Urinary bladder (tissue), 4 donors: ENCODE data around the gene NR2F1-AS1. TPM values are rescaled to one million over a fixed set of nuclear protein-coding genes. Genes with fewer than 3 reads are reported as not detected.

Experiments
- DNase-seq: peaks from one replicate; pipeline ENCODE4 v3.0.0-alpha.2; 2015; ENCODE audit errors: extremely low spot score
- H3K27ac ChIP-seq: one replicate; pipeline ENCODE4 v1.5.1; 2013; ENCODE audit warnings: low read depth, mild to moderate bottlenecking, moderate library complexity
- H3K36me3 ChIP-seq: one replicate; pipeline ENCODE4 v1.6.1; 2013; ENCODE audit warnings: mild to moderate bottlenecking, moderate library complexity; ENCODE audit not compliant: insufficient read depth
- H3K4me1 ChIP-seq: one replicate; pipeline ENCODE4 v1.6.1; 2013; ENCODE audit warnings: mild to moderate bottlenecking, moderate library complexity; ENCODE audit not compliant: insufficient read depth
- H3K4me3 ChIP-seq: one replicate; pipeline ENCODE4 v1.5.1; 2013; ENCODE audit warnings: low read depth, low read length
- whole genome bisulfite sequencing: extraction: QIAGEN DNeasy Blood & Tissue Kit; methylation state at CpG from one replicate; pipeline ENCODE4 v1.1.7; 2013; 5-methylcytosine and 5-hydroxymethylcytosine counted together
- polyA plus RNA-seq: library from polyadenylated mRNA; stranded (reverse); fragments of 200-250 nt; gene quantifications from one replicate; pipeline ENCODE4 v1.2.3, GENCODE V29; 2013
- total RNA-seq: library from RNA; depleted of rRNA; stranded (reverse); fragments of >200 nt; gene quantifications from one replicate; pipeline ENCODE4 v1.2.3, GENCODE V29; 2014
- donor health status: healthy with polysubstance abuse.
- donor health status: healthy.

The NR2F1-AS1 gene
- total and polyA plus RNA-seq, 2 donors = 25.9 to 61.4 TPM

DNA sequence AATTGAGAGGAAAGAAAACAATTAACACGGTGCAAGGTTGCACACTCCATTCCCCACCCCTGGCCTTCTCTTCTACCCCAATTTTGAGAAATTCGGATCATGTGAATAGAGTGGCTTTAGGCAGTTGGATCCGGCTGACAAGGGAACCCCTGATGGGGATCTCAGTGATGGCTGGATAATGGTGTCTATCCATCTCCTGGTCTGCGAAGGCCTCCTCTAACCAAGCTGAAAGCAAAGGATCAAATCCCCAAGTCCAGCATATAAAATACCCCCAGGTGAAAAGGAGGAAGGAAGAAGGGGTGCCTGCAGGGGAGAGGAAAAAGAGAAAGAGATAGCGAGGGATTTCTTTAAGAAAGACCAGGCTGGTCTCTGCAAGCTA is 18.0 kb upstream of the NR2F1-AS1 start:
- no peak for DNase-seq
- WGBS = 51% methylated on average over 5 of the region's 5 CpGs
- H3K36me3 ChIP-seq = no peaks in the 10 kb centered on the region
- H3K27ac ChIP-seq = peak overlapping the region; percentile 75
- H3K4me1 ChIP-seq = no peaks in the 10 kb centered on the region
- H3K4me3 ChIP-seq = no peak overlapping the region

DNA sequence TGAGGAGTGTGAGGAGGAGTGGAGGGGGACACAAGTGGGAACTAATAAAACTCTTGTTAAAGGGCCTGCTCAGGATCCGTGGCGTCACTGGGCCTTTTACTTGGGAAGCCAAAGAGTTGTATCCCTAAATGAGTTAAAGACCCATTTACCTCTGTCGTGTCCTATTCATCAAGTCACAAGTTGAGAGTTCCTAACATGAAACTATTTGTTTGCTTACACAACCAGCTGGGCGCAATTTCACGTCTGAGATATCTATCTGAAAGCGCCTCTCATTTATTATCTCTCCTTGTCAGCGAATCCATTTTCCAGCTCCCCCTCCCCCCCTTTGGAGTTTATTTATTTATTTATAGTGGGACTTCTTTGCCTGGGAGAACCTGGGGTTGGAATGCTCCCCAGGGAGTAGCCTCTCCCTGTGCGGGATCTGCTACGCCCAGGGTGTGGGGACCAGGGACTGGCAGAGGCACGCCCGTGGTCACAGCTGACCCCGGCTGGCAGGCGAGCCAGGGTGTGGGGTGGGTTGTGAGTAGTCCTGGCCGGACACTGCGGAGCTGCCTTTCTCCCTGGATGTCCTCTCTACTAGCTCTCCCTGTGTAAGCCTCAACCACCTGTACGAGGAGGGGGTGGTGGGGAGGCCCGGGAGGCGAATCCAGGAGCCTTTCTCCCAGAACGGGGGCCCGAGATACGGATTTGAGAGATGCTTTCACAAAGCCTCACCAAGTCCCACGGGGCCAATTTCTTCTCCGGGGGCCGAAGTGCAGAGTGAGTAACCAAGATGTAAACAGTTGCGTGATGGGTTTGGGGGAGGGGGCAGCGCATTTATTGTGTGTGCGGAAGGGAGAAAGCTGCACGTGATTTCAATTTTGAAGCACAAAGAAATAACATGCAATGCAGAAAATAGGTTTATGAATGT is 17.3 kb upstream of the NR2F1-AS1 start:
- Histone ChIP-seq H3K4me3 (peak overlapping the region; percentile 15), H3K36me3 (no peaks in the 10 kb centered on the region), H3K4me1 (no peaks in the 10 kb centered on the region), H3K27ac (peak overlapping the region; percentile 75)
- DNase-seq = no peak
- WGBS = 54% methylated on average over 28 of the region's 28 CpGs

DNA sequence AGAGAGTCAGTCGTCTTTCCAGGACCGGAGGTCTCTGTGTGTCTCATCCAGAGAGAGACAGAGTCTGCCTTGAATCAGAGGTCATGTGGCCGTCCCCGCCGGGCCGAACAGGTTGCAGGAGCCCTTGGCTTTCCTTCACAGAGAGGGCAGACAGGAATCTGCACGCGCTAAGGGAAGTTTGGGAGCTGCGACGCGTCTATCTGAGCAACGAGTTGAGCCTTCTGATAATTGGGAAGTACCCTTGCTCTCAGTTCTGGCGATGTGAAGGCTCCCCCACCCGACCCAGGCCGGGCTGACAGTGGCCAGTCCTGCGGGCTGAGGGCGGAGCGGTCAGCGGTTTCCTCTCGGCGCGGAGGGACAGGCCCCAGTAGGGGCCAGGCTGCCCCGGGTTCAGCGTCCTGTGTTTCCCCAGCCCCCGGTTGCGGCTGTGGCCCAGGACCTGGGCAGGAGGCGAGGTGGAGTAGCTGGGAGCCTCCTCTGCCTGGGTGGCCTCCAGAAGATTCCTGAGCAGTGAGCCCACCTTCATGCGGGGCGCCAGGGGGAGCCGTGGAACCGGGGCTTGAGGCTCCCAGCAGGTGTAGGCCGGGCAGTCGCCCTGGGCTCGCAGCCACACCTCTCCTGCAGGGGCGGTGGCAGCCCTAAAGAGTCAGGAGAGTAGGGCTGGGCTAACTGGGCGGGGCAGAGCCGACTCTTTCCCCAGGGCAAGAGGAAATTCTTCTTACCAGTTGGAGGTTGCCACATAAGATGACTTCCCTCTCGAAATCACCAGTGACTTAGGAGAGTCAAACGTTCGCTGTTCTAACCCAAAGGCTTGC is 15.9 kb upstream of the NR2F1-AS1 start:
- no peak overlapping the region for H3K4me3 ChIP-seq
- 64% methylated on average over 40 of the region's 40 CpGs for WGBS
- no peaks in the 10 kb centered on the region for H3K36me3 ChIP-seq
- DNase-seq = no peak
- no peaks in the 10 kb centered on the region for H3K4me1 ChIP-seq
- H3K27ac ChIP-seq = no peak overlapping the region

GRCh38 chr5:93596310-93596675 is 15.3 kb upstream of the NR2F1-AS1 start:
- DNase-seq = no peak
- Histone ChIP-seq H3K4me1 (no peaks in the 10 kb centered on the region), H3K27ac (no peak overlapping the region)

DNA sequence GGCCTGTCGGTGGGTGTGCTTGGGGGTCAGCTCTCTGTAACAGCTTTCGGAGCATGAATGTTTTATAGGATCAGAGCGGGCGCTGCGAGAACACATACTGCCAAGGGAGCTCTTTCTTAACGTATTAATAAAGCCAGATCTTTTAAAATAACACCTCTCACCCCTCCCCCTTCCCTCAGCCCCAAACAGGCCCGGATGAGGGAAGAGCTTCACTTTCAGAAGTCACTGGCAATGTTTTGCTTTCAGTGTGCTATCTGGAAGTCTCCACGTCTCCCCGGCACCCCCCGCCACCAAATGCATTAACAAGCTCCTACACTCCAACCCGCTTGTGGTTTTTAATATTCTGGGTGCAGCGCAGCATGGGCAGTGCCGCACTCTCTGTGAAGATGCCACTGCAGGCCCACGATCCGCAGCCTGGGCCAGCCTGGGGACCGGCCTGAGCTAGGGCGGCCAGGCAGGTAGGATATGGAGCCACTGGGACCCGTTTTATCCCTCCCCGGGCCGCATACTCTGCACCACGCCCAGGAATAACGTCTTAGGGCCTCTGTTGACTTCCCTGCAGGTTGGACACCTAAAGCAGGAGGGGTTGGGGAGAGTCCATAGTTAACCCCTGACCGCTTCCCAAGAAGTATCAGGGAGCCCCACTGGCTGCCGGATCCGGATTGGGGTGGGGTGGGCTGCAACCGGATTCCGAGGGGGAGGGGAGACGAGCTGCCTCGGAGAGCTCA is 14.6 kb upstream of the NR2F1-AS1 start:
- no peaks in the 10 kb centered on the region for H3K36me3 ChIP-seq
- DNase-seq = no peak
- H3K4me3 ChIP-seq = no peak overlapping the region
- H3K27ac ChIP-seq = no peak overlapping the region
- 77% methylated on average over 29 of the region's 29 CpGs for WGBS
- no peaks in the 10 kb centered on the region for H3K4me1 ChIP-seq

More at GRCh38 chr5:93596310-93596675, 15.3 kb upstream of the NR2F1-AS1 start:
- H3K36me3 ChIP-seq = no peaks in the 10 kb centered on the region
- WGBS = 61% methylated on average over 14 of the region's 14 CpGs
- H3K4me3 ChIP-seq = no peak overlapping the region

- WGBS = 67% methylated on average over 37 of the region's 37 CpGs
- Histone ChIP-seq H3K4me1 (no peaks in the 10 kb centered on the region), H3K27ac (no peak overlapping the region), H3K36me3 (no peaks in the 10 kb centered on the region), H3K4me3 (no peak overlapping the region)
- no peak for DNase-seq
Observed at GRCh38 chr5:93594591-93595419, 13.8 kb upstream of the NR2F1-AS1 start.

GRCh38 chr5:93593476-93594131 is 12.6 kb upstream of the NR2F1-AS1 start:
- no peaks in the 10 kb centered on the region for H3K36me3 ChIP-seq
- no peak overlapping the region for H3K4me3 ChIP-seq
- no peaks in the 10 kb centered on the region for H3K4me1 ChIP-seq
- H3K27ac ChIP-seq = no peak overlapping the region
- WGBS = 64% methylated on average over 30 of the region's 30 CpGs
- no peak for DNase-seq

DNA sequence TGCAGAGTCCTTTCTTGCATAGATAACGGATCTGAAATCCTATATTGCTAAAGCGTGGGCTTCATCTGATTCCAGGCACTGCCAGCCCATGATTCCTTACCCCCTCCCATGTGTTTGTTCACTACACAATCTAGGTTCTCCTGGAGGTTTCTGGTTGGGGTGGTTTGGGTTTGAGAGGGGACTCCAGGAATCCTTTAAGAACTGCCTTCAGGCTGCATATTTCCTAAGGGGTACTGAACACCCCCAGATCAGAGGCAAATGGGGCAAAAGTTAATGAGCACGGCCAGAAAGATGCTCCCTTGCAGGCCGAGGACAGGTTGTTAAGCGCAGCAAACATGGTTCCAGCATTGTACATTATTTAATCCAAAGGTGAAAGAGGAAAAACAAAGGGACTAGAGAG is 11.9 kb upstream of the NR2F1-AS1 start:
- no peaks in the 10 kb centered on the region for H3K36me3 ChIP-seq
- no peaks in the 10 kb centered on the region for H3K4me1 ChIP-seq
- WGBS = 60% methylated on average over 5 of the region's 5 CpGs
- H3K27ac ChIP-seq = no peak overlapping the region
- no peak overlapping the region for H3K4me3 ChIP-seq
- DNase-seq = no peak

DNA sequence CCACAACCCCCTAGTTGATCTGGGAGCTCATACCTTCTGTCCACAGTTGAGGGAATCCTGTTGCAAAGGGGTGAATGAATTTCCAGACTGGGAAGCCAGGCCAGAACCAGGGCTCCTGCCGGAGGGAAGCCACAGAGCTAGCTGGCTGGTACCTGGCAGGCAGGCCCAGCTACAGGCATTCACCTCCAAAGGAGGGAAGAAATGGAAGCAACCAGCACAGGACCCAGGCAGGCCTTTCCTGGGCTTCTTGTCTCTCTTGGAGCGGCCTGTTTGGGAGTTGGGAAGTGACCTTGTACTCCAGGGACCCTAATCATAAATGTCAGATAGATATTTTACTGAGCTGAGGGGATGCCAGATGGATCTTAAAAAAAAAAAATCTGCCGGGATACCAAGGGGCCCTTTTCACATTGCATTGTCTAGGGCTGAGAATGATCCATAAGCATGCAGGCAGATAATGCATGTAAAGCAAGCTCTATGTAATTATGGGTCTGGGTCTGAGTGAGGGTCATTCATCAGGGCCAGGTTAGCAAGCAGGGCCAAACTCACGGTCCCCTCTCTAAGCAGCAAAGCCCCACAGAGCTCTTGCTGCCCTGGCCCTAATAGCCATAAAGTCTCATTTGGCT is 10.4 kb upstream of the NR2F1-AS1 start:
- H3K27ac ChIP-seq = no peak overlapping the region
- 56% methylated on average over 4 of the region's 4 CpGs for WGBS

GRCh38 chr5:93590493-93590892 is 9.5 kb upstream of the NR2F1-AS1 start:
- Histone ChIP-seq H3K36me3 (no peaks in the 10 kb centered on the region), H3K4me1 (no peaks in the 10 kb centered on the region), H3K27ac (no peak overlapping the region), H3K4me3 (no peak overlapping the region)
- 28% methylated on average over 3 of the region's 3 CpGs for WGBS
- no peak for DNase-seq

More for the DNA sequence above, 10.4 kb upstream of the NR2F1-AS1 start:
- DNase-seq = no peak
- peak overlapping the region; percentile 14 for H3K4me3 ChIP-seq
- no peaks in the 10 kb centered on the region for H3K4me1 ChIP-seq
- no peaks in the 10 kb centered on the region for H3K36me3 ChIP-seq

DNA sequence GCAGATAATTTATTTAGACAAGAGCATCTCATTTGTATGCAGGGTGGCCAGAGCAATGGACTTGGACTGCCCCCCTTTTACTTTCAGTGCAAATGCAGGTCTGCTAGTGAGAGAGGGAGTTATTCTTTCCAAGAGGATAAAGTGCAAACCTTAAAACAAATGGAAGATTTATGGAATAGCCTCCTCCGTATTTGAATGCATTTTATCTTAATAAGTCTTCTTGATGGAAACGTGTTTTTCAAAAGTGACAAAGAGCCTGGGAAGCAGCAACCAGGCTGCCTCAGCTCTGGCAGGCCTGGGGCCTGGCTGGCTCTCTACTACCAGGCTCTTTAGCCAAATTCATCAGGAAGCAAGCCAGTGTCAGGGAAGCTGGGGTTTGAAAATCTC is 8.8 kb upstream of the NR2F1-AS1 start:
- Histone ChIP-seq H3K27ac (no peak overlapping the region), H3K4me3 (peak overlapping the region; percentile 91), H3K4me1 (no peaks in the 10 kb centered on the region), H3K36me3 (no peaks in the 10 kb centered on the region)
- no peak for DNase-seq
- 28% methylated on average over 2 of the region's 2 CpGs for WGBS

DNA sequence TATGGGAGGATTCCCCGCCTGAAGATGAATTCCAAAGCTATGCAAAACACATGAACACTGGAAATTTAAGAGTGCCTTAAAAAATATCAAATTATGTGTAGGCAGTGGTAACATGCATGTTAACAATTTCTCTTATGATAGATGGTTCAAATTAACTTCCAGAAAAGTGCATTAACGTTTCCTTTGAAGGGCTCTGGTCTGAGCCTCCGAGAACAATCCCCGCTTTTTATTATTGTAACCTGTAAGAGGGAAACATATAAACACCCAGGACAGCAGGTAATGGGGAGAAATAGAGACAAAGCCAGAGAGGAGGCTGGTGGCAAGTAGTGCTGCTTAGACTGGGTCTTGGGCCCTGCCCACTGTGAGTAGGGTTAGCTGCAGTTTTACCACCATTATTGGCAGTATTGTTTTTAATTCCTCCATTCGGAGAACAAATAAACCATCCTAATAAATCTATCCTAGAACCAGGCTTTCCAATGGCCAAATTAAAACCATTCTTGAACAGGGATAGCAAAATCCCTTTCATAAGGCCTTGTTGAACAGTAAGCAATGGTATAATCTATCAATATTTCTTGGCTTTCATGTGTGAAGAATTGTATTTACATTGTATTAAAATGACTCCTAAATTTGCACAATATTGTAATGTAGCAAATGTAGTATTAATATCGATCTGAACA is 8.3 kb upstream of the NR2F1-AS1 start:
- 46% methylated on average over 6 of the region's 6 CpGs for WGBS
- no peak overlapping the region for H3K27ac ChIP-seq
- no peaks in the 10 kb centered on the region for H3K36me3 ChIP-seq
- no peak for DNase-seq
- H3K4me3 ChIP-seq = peak overlapping the region; percentile 91
- no peaks in the 10 kb centered on the region for H3K4me1 ChIP-seq
